Tibial artery (tissue), 4 donors: ENCODE measurements around the gene NSRP1.
A peak's percentile ranks its signal among the peaks of the same experiment; 100 is the strongest.

Source experiments
- DNase-seq, 2 donors: peaks; one replicate each; pipeline ENCODE4 v3.0.0-alpha.2; 2019
- H3K27ac ChIP-seq, 2 donors: fragments of 200-600 bp; sonication (generic) in 1 of 2; 1 replicate in 1 of 2; 2 replicates in 1 of 2; pipeline ENCODE4 v1.5.1; 2018 to 2019; ENCODE audit warnings: mild to moderate bottlenecking in 1 of 2
- H3K27me3 ChIP-seq, 2 donors: fragments of 200-600 bp; sonication (generic) in 1 of 2; one replicate each; pipeline versions ENCODE4 v1.5.1 to v1.6.0; 2016 to 2019
- H3K36me3 ChIP-seq, 3 donors: fragments of 200-600 bp; sonication (generic) in 2 of 3; one replicate each; pipeline ENCODE4 v1.5.1; 2016 to 2019; ENCODE audit warnings: mild to moderate bottlenecking in 2 of 3
- H3K4me1 ChIP-seq, 4 donors: fragments of 200-600 bp; sonication (generic) in 2 of 4; 1 replicate in 3 of 4; 2 replicates in 1 of 4; pipeline ENCODE4 v1.5.1; 2016 to 2019
- H3K4me3 ChIP-seq, 2 donors: fragments of 200-600 bp; sonication (generic) in 1 of 2; 1 replicate in 1 of 2; 2 replicates in 1 of 2; pipeline ENCODE4 v1.5.1; 2018 to 2019; ENCODE audit warnings: mild to moderate bottlenecking in 2 of 2
- H3K9me3 ChIP-seq, 3 donors: fragments of 200-600 bp; sonication (generic) in 1 of 3; one replicate each; pipeline ENCODE4 v1.5.1; 2016 to 2019
- CTCF ChIP-seq, 2 experiments: fragments of 200-600 bp in 1 of 2; fragments of 450-650 bp in 1 of 2; IDR thresholded peaks; one replicate each; pipeline ENCODE4 v1.5.1; 2017 to 2019; ENCODE audit warnings: antibody characterized with exemption in 2 of 2, mild to moderate bottlenecking in 1 of 2, moderate library complexity in 1 of 2
- intact Hi-C: fragments of 100-400 bp; cut with DNase I; formaldehyde crosslinking; loops from one replicate; pipeline ENCODE4 v1.15.0; 2023; ENCODE audit warnings: low total_unique reads

Gene NSRP1

GRCh38 chr17:30232824-30233427 lies 116.3 kb downstream of the NSRP1 start:
- no peak for DNase-seq
- Histone ChIP-seq H3K4me1 (peaks cover 0 to 31% (median 28%) of the 10 kb centered on the region in 4 donors), H3K36me3 (no peaks in the 10 kb centered on the region), H3K27ac (no peak overlapping the region), H3K27me3 (peaks cover 0 to 38% of the 10 kb centered on the region in 2 donors), H3K4me3 (no peak overlapping the region), H3K9me3 (no peaks in the 10 kb centered on the region)
- TF ChIP-seq CTCF (IDR thresholded peaks at IDR 0.05) = no peak
- intact Hi-C loops = no loop called here

- intact Hi-C loops = no loop called here
- H3K4me3 ChIP-seq = no peak overlapping the region
- no peak overlapping the region for H3K27ac ChIP-seq
- no peak for DNase-seq
- H3K27me3 ChIP-seq = peaks cover 0 to 47% of the 10 kb centered on the region in 2 donors
- H3K36me3 ChIP-seq = no peaks in the 10 kb centered on the region
- TF ChIP-seq CTCF (IDR thresholded peaks at IDR 0.05) = no peak
- H3K4me1 ChIP-seq = peaks cover 0 to 34% (median 28%) of the 10 kb centered on the region in 4 donors
- H3K9me3 ChIP-seq = no peaks in the 10 kb centered on the region
These were observed 117.7 kb downstream of the NSRP1 start for GRCh38 chr17:30234296-30234695.

- intact Hi-C loops = no loop called here
- H3K4me1 ChIP-seq = peaks cover 0 to 34% (median 28%) of the 10 kb centered on the region in 4 donors
- H3K27me3 ChIP-seq = peaks cover 0 to 50% of the 10 kb centered on the region in 2 donors
- peak overlapping the region; percentile 34 to 55 for H3K4me3 ChIP-seq
- H3K36me3 ChIP-seq = no peaks in the 10 kb centered on the region
- no peak overlapping the region for H3K27ac ChIP-seq
- TF ChIP-seq CTCF (IDR thresholded peaks at IDR 0.05) = no peak
- H3K9me3 ChIP-seq = no peaks in the 10 kb centered on the region
- DNase-seq = no peak
These were observed 118.3 kb downstream of the NSRP1 start for GRCh38 chr17:30234964-30235363.

- Histone ChIP-seq H3K4me3 (peak within 1 kb of the TSS; percentile 34 to 55), H3K27me3 (peaks cover 0 to 56% of the 10 kb centered on the region in 2 donors), H3K4me1 (peaks cover 0 to 34% (median 28%) of the 10 kb centered on the region in 4 donors), H3K36me3 (no peaks in the 10 kb centered on the region), H3K9me3 (no peaks in the 10 kb centered on the region), H3K27ac (no peak within 1 kb of the TSS)
- no peak for TF ChIP-seq CTCF (IDR thresholded peaks at IDR 0.05)
- intact Hi-C loops = no loop called here
- DNase-seq = no peak
These were observed 119.0 kb downstream of the NSRP1 start, which contains the start of gene SLC6A4 for GRCh38 chr17:30235386-30236296. TSS of gene SLC6A4 (minus strand) at chr17:30235697. CDS start at chr17:30221958, 13,739 bp downstream.
